Measurements from ENCODE around the gene RNASEH2B. TPM values are rescaled to one million over a fixed set of nuclear protein-coding genes. Genes with fewer than 3 reads are reported as not detected.

RNASEH2B gene
- total and polyA plus RNA-seq, 4 donors = 7.8 to 44.1 (median 9.3) TPM

DNA sequence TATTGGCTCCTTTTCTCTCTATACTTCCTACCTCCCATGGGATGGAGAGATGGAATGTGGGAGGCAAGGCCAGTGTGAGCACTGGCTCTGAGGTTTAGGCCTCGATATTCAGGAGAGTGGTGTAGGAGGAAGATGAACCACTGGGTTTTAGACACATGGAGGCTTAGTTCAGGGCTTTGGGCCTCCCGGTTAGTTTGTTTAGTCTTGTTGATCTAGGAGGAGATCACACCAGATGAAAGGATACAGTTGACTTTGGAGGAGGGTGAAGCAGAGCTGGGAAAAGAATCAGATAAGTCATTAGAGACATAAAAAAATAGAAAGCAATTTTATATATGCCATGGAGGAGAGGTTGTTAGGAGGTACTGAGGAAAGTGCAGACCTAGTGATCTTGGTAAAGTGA, 30.9 kb downstream of the RNASEH2B start:
- TF ChIP-seq GABPA (IDR thresholded peaks at IDR 0.05 in 1 of 2, conservative IDR thresholded peaks at IDR 0.05 in 1 of 2) (no peak), FOXA1 (IDR thresholded peaks at IDR 0.05) (no peak), YY1 (IDR thresholded peaks at IDR 0.05) (no peak), EGR1 (IDR thresholded peaks at IDR 0.05; ENCODE audit: low read depth in 2 of 2) (no peak), RXRA (IDR thresholded peaks at IDR 0.05) (no peak)
- TF ChIP-seq, protein P1, sequence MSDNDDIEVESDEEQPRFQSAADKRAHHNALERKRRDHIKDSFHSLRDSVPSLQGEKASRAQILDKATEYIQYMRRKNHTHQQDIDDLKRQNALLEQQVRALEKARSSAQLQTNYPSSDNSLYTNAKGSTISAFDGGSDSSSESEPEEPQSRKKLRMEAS (IDR thresholded peaks at IDR 0.05) = no peak
- H3K9ac ChIP-seq (ENCODE audit: low read depth in 1 of 2, low read length in 2 of 2) = no peak overlapping the region
- no peak overlapping the region for H3K27ac ChIP-seq (ENCODE audit: low read depth in 1 of 2, low read length in 2 of 2)
- no peak for DNase-seq (ENCODE audit: low spot score)
- peaks cover 0 to 7% (median 2%) of the 10 kb centered on the region in 4 donors for H3K36me3 ChIP-seq (ENCODE audit: control insufficient read depth in 4 of 4, insufficient read depth in 3 of 4, low read depth in 1 of 4, low read length in 3 of 4)
- peaks cover 0 to 4% (median 0%) of the 10 kb centered on the region in 4 donors for H3K9me3 ChIP-seq (ENCODE audit: control insufficient read depth in 4 of 4, low read length in 3 of 4)
- H3K27me3 ChIP-seq (ENCODE audit: control insufficient read depth in 4 of 4, insufficient read depth in 4 of 4, low read length in 3 of 4) = no peaks in the 10 kb centered on the region
- no peak overlapping the region for H3K4me3 ChIP-seq (ENCODE audit: low read depth in 1 of 3, low read length in 3 of 3)
- WGBS = 50% methylated on average over 2 of the region's 2 CpGs
- no peaks in the 10 kb centered on the region for H3K4me1 ChIP-seq (ENCODE audit: control insufficient read depth in 4 of 4, insufficient read depth in 4 of 4, low read length in 3 of 4)

DNA sequence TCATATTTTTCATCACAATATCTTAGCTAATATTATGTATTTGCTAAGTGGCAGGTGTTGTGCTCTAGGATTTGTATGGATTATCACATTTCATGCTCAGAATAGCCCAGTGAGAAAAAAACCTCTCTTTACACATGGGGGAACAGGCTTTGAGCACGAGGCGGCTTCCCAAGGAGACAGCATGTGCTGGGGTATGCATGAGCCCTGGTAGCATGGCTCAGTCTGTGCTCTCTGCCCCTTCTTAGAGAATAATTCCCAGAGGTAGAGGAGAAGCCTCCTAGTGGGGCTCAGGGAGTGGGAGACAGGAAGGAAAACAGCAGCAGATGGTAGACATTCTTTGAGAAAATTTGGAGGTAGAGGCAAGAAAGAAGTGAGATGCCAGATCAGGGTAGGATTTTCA, 31.6 kb downstream of the RNASEH2B start:
- 97% methylated on average over 2 of the region's 2 CpGs for WGBS
- Histone ChIP-seq H3K27ac (ENCODE audit: low read depth in 1 of 2, low read length in 2 of 2) (no peak overlapping the region), H3K27me3 (ENCODE audit: control insufficient read depth in 4 of 4, insufficient read depth in 4 of 4, low read length in 3 of 4) (no peaks in the 10 kb centered on the region), H3K4me1 (ENCODE audit: control insufficient read depth in 4 of 4, insufficient read depth in 4 of 4, low read length in 3 of 4) (no peaks in the 10 kb centered on the region), H3K9ac (ENCODE audit: low read depth in 1 of 2, low read length in 2 of 2) (no peak overlapping the region), H3K9me3 (ENCODE audit: control insufficient read depth in 4 of 4, low read length in 3 of 4) (peaks cover 0 to 4% (median 0%) of the 10 kb centered on the region in 4 donors), H3K36me3 (ENCODE audit: control insufficient read depth in 4 of 4, insufficient read depth in 3 of 4, low read depth in 1 of 4, low read length in 3 of 4) (peaks cover 0 to 5% (median 2%) of the 10 kb centered on the region in 4 donors), H3K4me3 (ENCODE audit: low read depth in 1 of 3, low read length in 3 of 3) (no peak overlapping the region)
- no peak for DNase-seq (ENCODE audit: low spot score)
- TF ChIP-seq, protein P2, sequence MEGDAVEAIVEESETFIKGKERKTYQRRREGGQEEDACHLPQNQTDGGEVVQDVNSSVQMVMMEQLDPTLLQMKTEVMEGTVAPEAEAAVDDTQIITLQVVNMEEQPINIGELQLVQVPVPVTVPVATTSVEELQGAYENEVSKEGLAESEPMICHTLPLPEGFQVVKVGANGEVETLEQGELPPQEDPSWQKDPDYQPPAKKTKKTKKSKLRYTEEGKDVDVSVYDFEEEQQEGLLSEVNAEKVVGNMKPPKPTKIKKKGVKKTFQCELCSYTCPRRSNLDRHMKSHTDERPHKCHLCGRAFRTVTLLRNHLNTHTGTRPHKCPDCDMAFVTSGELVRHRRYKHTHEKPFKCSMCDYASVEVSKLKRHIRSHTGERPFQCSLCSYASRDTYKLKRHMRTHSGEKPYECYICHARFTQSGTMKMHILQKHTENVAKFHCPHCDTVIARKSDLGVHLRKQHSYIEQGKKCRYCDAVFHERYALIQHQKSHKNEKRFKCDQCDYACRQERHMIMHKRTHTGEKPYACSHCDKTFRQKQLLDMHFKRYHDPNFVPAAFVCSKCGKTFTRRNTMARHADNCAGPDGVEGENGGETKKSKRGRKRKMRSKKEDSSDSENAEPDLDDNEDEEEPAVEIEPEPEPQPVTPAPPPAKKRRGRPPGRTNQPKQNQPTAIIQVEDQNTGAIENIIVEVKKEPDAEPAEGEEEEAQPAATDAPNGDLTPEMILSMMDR (IDR thresholded peaks at IDR 0.05; ENCODE audit: low read depth, low read length, missing input control) = no peak

DNA sequence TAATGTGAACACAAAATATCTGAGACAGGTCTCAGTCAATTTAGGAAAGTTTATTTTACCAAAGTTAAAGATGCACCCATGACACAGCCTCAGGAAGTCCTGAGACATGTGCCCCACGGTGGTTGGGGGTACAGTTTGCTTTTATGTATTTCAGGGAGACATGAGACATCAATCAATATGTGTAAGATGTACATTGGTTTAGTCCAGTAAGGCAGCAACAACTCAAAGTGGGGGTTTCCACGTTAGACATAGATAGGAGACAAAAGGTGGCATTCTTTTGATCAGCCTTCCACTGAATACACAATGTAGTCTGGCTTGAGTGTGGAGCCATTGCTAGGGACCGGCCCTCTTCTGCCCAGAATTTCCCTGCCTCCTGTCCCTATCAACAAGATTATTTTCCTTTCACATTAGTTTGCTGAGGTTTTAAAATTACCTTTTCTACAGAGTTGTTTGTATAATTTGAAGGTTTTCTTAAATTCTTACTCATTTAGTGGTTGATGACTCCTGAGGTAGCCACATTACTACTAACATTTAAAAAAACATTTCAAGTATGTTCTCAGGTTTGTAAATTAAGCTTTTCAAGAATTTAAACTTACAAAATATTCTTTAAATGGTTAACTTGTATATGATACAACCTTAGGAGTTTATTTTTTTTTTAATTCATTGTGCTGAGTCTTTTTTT, 33.2 kb downstream of the RNASEH2B start:
- peaks cover 0 to 5% (median under 1%) of the 10 kb centered on the region in 4 donors for H3K36me3 ChIP-seq (ENCODE audit: control insufficient read depth in 4 of 4, insufficient read depth in 3 of 4, low read depth in 1 of 4, low read length in 3 of 4)
- no peaks in the 10 kb centered on the region for H3K27me3 ChIP-seq (ENCODE audit: control insufficient read depth in 4 of 4, insufficient read depth in 4 of 4, low read length in 3 of 4)
- no peak overlapping the region for H3K27ac ChIP-seq (ENCODE audit: low read depth in 1 of 2, low read length in 2 of 2)
- no peaks in the 10 kb centered on the region for H3K4me1 ChIP-seq (ENCODE audit: control insufficient read depth in 4 of 4, insufficient read depth in 4 of 4, low read length in 3 of 4)
- no peak for DNase-seq (ENCODE audit: low spot score)
- peaks cover 0 to 1% (median 0%) of the 10 kb centered on the region in 4 donors for H3K9me3 ChIP-seq (ENCODE audit: control insufficient read depth in 4 of 4, low read length in 3 of 4)
- H3K4me3 ChIP-seq (ENCODE audit: low read depth in 1 of 3, low read length in 3 of 3) = no peak overlapping the region
- WGBS = 89% methylated on average over 3 of the region's 3 CpGs
- no peak overlapping the region for H3K9ac ChIP-seq (ENCODE audit: low read depth in 1 of 2, low read length in 2 of 2)
- TF ChIP-seq SP1 (IDR thresholded peaks at IDR 0.05) (no peak), GABPA (IDR thresholded peaks at IDR 0.05 in 1 of 2, conservative IDR thresholded peaks at IDR 0.05 in 1 of 2) (no peak), HNF4A (conservative IDR thresholded peaks at IDR 0.05) (no peak), NR2F2 (IDR thresholded peaks at IDR 0.05) (no peak), HNF4G (IDR thresholded peaks at IDR 0.05) (no peak), JUND (IDR thresholded peaks at IDR 0.05) (no peak), FOXA2 (IDR thresholded peaks at IDR 0.05) (no peak), TAF1 (conservative IDR thresholded peaks at IDR 0.05) (no peak), YY1 (IDR thresholded peaks at IDR 0.05) (no peak)
- TF ChIP-seq, protein P3, sequence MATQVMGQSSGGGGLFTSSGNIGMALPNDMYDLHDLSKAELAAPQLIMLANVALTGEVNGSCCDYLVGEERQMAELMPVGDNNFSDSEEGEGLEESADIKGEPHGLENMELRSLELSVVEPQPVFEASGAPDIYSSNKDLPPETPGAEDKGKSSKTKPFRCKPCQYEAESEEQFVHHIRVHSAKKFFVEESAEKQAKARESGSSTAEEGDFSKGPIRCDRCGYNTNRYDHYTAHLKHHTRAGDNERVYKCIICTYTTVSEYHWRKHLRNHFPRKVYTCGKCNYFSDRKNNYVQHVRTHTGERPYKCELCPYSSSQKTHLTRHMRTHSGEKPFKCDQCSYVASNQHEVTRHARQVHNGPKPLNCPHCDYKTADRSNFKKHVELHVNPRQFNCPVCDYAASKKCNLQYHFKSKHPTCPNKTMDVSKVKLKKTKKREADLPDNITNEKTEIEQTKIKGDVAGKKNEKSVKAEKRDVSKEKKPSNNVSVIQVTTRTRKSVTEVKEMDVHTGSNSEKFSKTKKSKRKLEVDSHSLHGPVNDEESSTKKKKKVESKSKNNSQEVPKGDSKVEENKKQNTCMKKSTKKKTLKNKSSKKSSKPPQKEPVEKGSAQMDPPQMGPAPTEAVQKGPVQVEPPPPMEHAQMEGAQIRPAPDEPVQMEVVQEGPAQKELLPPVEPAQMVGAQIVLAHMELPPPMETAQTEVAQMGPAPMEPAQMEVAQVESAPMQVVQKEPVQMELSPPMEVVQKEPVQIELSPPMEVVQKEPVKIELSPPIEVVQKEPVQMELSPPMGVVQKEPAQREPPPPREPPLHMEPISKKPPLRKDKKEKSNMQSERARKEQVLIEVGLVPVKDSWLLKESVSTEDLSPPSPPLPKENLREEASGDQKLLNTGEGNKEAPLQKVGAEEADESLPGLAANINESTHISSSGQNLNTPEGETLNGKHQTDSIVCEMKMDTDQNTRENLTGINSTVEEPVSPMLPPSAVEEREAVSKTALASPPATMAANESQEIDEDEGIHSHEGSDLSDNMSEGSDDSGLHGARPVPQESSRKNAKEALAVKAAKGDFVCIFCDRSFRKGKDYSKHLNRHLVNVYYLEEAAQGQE (IDR thresholded peaks at IDR 0.05) = no peak
- TF ChIP-seq, protein P1 (IDR thresholded peaks at IDR 0.05) = no peak
- TF ChIP-seq, protein P4, sequence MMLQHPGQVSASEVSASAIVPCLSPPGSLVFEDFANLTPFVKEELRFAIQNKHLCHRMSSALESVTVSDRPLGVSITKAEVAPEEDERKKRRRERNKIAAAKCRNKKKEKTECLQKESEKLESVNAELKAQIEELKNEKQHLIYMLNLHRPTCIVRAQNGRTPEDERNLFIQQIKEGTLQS (IDR thresholded peaks at IDR 0.05) = no peak
- TF ChIP-seq, protein P5, sequence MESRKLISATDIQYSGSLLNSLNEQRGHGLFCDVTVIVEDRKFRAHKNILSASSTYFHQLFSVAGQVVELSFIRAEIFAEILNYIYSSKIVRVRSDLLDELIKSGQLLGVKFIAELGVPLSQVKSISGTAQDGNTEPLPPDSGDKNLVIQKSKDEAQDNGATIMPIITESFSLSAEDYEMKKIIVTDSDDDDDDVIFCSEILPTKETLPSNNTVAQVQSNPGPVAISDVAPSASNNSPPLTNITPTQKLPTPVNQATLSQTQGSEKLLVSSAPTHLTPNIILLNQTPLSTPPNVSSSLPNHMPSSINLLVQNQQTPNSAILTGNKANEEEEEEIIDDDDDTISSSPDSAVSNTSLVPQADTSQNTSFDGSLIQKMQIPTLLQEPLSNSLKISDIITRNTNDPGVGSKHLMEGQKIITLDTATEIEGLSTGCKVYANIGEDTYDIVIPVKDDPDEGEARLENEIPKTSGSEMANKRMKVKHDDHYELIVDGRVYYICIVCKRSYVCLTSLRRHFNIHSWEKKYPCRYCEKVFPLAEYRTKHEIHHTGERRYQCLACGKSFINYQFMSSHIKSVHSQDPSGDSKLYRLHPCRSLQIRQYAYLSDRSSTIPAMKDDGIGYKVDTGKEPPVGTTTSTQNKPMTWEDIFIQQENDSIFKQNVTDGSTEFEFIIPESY (IDR thresholded peaks at IDR 0.05) = no peak
- TF ChIP-seq, protein P2 (IDR thresholded peaks at IDR 0.05; ENCODE audit: low read depth, low read length, missing input control) = no peak
